ENCODE data around the gene SYTL4.

The SYTL4 gene

DNA sequence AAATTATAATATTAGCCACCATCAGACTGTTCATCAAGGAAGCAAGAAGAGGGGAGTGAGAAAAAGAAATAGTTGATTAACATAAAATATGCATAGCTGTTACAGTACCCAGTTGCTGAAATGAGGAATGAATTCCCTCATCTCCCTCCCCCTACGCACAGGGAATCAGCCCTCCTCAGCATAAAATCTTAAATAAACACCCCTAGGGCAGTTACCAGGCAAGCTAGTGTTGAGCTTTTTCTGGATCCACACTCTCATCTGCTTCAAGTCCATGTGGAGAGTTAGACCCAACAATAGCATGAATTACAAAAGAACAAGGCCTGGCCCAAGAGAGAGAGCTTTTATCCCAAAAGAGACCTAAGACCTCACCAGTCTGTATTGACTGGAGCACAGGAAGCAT lies 19.0 kb upstream of the SYTL4 start:
- H3K36me3 ChIP-seq (ENCODE audit: insufficient read depth, low read length): no peaks in the 10 kb centered on the region
- H3K9me2 ChIP-seq (replicated peaks; ENCODE audit: low read depth, low read length): no peaks in the 10 kb centered on the region
- H3F3A ChIP-seq (ENCODE audit: low read depth): no peaks in the 10 kb centered on the region
- H4K20me1 ChIP-seq (ENCODE audit: insufficient read depth, low read length, poor library complexity, severe bottlenecking): no peaks in the 10 kb centered on the region
- H3K9ac ChIP-seq (ENCODE audit: low read depth, low read length, poor library complexity, severe bottlenecking): no peak overlapping the region
- no peaks in the 10 kb centered on the region for H3K9me3 ChIP-seq (ENCODE audit: insufficient read depth, low read depth, low read length)
- H3K27me3 ChIP-seq (ENCODE audit: insufficient read depth, low read length, poor library complexity, severe bottlenecking): no peaks in the 10 kb centered on the region
- H2AFZ ChIP-seq (ENCODE audit: low read length): no peak overlapping the region
- no peaks in the 10 kb centered on the region for H3K79me2 ChIP-seq (ENCODE audit: insufficient read depth, low read length)
- H3K4me1 ChIP-seq (ENCODE audit: insufficient read depth, low read length, poor library complexity, severe bottlenecking): peaks cover 17% of the 10 kb centered on the region
- no peak overlapping the region for H3K4me2 ChIP-seq (ENCODE audit: low read depth, low read length, poor library complexity, severe bottlenecking)
- H3K4me3 ChIP-seq (ENCODE audit: low read length, poor library complexity, severe bottlenecking): no peak overlapping the region
- no peak for TF ChIP-seq EZH2phosphoT487 (IDR thresholded peaks at IDR 0.05; ENCODE audit: borderline replicate concordance)
- TF ChIP-seq, protein P1, sequence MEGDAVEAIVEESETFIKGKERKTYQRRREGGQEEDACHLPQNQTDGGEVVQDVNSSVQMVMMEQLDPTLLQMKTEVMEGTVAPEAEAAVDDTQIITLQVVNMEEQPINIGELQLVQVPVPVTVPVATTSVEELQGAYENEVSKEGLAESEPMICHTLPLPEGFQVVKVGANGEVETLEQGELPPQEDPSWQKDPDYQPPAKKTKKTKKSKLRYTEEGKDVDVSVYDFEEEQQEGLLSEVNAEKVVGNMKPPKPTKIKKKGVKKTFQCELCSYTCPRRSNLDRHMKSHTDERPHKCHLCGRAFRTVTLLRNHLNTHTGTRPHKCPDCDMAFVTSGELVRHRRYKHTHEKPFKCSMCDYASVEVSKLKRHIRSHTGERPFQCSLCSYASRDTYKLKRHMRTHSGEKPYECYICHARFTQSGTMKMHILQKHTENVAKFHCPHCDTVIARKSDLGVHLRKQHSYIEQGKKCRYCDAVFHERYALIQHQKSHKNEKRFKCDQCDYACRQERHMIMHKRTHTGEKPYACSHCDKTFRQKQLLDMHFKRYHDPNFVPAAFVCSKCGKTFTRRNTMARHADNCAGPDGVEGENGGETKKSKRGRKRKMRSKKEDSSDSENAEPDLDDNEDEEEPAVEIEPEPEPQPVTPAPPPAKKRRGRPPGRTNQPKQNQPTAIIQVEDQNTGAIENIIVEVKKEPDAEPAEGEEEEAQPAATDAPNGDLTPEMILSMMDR (conservative IDR thresholded peaks at IDR 0.05; ENCODE audit: low read length): no peak

DNA sequence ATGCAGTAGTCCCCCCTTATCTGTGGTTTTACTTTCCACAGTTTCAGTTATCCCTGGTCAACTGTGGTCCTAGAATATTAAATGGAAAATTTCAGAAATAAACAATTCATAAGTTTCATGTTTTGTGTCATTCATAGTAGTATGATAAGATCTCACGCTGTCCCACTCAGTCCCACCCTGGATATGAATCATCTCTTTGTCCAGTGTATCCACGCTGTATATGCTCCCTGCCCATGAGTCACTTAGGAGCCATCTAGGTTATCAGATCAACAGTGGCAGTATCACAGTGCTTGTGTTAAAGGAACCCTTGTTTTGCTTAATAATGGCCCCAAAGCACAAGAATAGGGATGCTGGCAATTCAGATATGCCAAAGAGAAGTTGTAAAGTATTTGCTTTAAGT lies 16.2 kb upstream of the SYTL4 start:
- Histone ChIP-seq H3K27me3 (ENCODE audit: insufficient read depth, low read length, poor library complexity, severe bottlenecking) (no peaks in the 10 kb centered on the region), H3K9ac (ENCODE audit: low read depth, low read length, poor library complexity, severe bottlenecking) (no peak overlapping the region), H3K9me2 (replicated peaks; ENCODE audit: low read depth, low read length) (no peaks in the 10 kb centered on the region), H3K79me2 (ENCODE audit: insufficient read depth, low read length) (no peaks in the 10 kb centered on the region), H3K4me1 (ENCODE audit: insufficient read depth, low read length, poor library complexity, severe bottlenecking) (peaks cover 32% of the 10 kb centered on the region), H2AFZ (ENCODE audit: low read length) (no peak overlapping the region), H3K4me3 (ENCODE audit: low read length, poor library complexity, severe bottlenecking) (no peak overlapping the region), H4K20me1 (ENCODE audit: insufficient read depth, low read length, poor library complexity, severe bottlenecking) (no peaks in the 10 kb centered on the region), H3F3A (ENCODE audit: low read depth) (no peaks in the 10 kb centered on the region; the same call in 1 of the 2 replicates), H3K9me3 (ENCODE audit: insufficient read depth, low read depth, low read length) (no peaks in the 10 kb centered on the region), H3K36me3 (ENCODE audit: insufficient read depth, low read length) (no peaks in the 10 kb centered on the region), H3K4me2 (ENCODE audit: low read depth, low read length, poor library complexity, severe bottlenecking) (no peak overlapping the region)
- no peak for TF ChIP-seq EZH2phosphoT487 (IDR thresholded peaks at IDR 0.05; ENCODE audit: borderline replicate concordance)
- TF ChIP-seq, protein P1 (conservative IDR thresholded peaks at IDR 0.05; ENCODE audit: low read length): no peak

DNA sequence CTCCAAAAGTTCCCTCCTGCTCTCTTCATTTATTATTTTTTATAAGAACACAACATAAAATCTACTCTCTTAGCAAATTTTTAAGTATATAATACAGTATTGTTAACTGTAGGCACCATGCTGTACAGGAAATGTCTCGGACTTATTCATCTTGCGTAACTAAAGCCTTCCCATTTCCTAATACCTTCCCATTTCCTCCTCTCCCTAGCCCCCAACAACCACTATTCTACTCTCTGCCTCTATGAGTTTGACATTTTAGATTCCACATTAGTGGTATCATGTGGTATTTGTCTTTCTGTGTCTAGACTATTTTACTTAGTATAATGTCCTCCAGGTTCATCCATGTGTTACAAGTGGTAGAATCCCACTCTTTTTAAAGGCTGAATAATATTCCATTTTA lies 15.8 kb upstream of the SYTL4 start:
- no peak for TF ChIP-seq EZH2phosphoT487 (IDR thresholded peaks at IDR 0.05; ENCODE audit: borderline replicate concordance)
- TF ChIP-seq, protein P1 (conservative IDR thresholded peaks at IDR 0.05; ENCODE audit: low read length): no peak
- H3K27me3 ChIP-seq (ENCODE audit: insufficient read depth, low read length, poor library complexity, severe bottlenecking): no peaks in the 10 kb centered on the region
- H3F3A ChIP-seq (ENCODE audit: low read depth): peaks cover 4% of the 10 kb centered on the region; the same call in 1 of the 2 replicates
- H3K36me3 ChIP-seq (ENCODE audit: insufficient read depth, low read length): no peaks in the 10 kb centered on the region
- no peaks in the 10 kb centered on the region for H3K9me3 ChIP-seq (ENCODE audit: insufficient read depth, low read depth, low read length)
- H3K4me1 ChIP-seq (ENCODE audit: insufficient read depth, low read length, poor library complexity, severe bottlenecking): peaks cover 36% of the 10 kb centered on the region
- H3K4me3 ChIP-seq (ENCODE audit: low read length, poor library complexity, severe bottlenecking): no peak overlapping the region
- no peak overlapping the region for H2AFZ ChIP-seq (ENCODE audit: low read length)
- no peaks in the 10 kb centered on the region for H3K9me2 ChIP-seq (replicated peaks; ENCODE audit: low read depth, low read length)
- no peaks in the 10 kb centered on the region for H4K20me1 ChIP-seq (ENCODE audit: insufficient read depth, low read length, poor library complexity, severe bottlenecking)
- H3K9ac ChIP-seq (ENCODE audit: low read depth, low read length, poor library complexity, severe bottlenecking): no peak overlapping the region
- no peak overlapping the region for H3K4me2 ChIP-seq (ENCODE audit: low read depth, low read length, poor library complexity, severe bottlenecking)
- H3K79me2 ChIP-seq (ENCODE audit: insufficient read depth, low read length): no peaks in the 10 kb centered on the region
